ENCODE results near the gene GALNTL6.
"Not testable (repeated sequence)": the region's sequence is repeated elsewhere in the genome, so short reads cannot be mapped to it uniquely, and the experiment has no call there.

GALNTL6 gene

DNA sequence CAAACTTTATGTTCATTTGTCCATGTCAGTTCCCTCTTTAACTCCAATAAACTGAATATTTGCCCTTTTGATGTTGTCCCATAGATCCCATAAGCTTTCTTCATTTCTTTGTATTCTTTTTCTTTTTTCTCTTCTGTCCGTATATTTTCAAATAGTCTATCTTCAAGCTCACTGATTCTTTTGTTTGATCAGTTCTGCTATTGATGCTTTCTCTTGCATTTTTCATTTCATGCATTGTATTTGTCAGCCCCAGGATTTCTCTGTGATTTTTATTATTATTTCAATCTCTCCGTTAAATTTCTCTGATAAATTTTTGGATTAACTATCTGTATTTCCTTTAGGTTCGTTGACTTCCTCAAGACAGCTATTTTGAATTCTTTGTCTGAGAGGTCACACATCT lies 1082.5 kb downstream of the GALNTL6 start:
- no peak for DNase-seq

DNA sequence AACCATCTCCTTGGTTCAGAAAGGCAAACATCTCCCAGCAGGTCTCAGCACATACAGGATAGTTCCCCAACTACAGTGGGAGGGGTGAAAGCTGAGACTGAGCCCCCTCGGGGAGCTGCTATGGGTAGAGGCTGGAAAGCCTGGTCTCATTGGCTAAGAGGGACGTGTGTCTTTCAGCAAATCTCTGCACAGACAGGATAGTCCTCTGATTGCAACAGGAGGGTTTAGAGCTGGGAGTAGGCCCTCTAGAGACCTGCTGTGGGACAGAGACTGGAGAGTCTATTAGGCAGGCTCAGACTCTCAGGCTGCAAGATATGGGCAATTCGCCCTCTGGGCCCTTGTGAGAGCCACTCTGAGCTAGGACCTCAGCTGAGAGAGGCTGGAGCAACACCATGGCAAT lies 1083.8 kb downstream of the GALNTL6 start:
- no peak for DNase-seq

DNA sequence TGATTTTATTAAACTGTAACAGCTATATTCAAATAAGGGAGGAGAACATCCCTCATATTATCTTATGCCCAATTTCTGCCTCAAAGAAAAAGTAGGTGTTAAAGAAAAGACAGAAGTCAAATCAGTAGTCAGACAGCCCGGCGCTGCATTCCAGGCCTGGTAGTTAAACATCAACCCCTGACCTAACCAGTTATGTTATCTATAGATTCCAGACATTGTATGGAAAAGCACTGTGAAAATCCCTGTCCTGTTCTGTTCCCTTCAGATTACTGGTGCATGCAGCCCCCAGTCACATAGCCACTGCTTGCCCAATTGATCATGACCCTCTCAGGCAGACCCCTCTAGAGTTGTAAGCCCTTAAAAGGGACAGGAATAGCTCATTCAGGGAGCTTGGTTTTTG lies 1085.5 kb downstream of the GALNTL6 start:
- DNase-seq = no peak

- DNase-seq = no peak
Measured at GRCh38 chr4:172899861-172900260, 1086.7 kb downstream of the GALNTL6 start.

DNA sequence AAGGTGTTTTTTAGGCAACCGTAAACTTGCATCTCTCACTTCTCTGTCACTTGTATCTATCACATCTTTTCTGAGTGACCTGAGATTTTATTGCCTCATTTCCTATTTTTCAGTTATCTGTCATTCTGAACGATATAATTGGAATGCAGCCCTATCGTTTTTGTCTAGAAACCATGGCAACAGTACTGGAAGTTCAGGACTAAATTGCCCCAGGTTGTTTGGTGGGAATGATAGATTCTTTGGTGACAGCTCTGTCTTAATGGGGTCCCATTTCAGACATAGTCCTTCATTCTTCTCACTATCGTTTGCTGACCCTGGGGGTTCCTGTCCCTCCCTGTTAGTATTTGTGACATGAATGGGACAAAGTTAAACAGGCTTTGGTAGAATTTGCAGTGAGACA lies 1087.7 kb downstream of the GALNTL6 start:
- DNase-seq = no peak

DNA sequence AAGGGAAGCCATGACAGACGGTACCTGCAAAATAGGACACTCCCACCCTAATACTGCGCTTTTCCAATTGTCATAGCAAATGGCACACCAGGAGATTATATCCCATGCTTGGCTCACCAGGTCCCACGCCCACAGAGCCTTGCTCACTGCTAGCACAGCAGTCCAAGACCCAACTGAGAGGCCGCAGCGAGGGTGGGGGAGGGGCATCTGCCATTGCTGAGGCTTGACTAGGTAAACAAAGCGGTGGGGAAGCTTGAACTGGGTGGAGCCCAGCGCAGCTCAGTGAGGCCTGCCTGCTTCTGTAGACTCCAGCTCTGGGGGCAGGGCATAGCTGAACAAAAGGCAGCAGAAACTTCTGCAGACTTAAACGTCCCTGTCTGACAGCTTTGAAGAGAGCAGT lies 1099.3 kb downstream of the GALNTL6 start:
- DNase-seq = not testable (repeated sequence)

DNA sequence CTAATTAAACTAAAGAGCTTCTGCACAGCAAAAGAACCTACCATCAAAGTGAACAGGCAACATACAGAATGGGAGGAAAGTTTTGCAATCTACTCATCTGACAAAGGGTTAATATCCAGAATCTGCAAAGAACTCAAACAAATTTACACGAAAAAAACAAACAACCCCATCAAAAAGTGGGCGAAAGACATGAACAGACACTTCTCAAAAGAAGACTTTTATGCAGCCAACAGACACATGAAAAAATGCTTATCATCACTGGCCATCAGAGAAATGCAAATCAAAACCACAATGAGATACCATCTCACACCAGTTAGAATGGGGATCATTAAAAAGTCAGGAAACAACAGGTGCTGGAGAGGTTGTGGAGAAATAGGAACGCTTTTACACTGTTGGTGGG lies 1104.2 kb downstream of the GALNTL6 start:
- not testable (repeated sequence) for DNase-seq

- no peak for DNase-seq
Measured at GRCh38 chr4:172919269-172919668, 1106.1 kb downstream of the GALNTL6 start.

DNA sequence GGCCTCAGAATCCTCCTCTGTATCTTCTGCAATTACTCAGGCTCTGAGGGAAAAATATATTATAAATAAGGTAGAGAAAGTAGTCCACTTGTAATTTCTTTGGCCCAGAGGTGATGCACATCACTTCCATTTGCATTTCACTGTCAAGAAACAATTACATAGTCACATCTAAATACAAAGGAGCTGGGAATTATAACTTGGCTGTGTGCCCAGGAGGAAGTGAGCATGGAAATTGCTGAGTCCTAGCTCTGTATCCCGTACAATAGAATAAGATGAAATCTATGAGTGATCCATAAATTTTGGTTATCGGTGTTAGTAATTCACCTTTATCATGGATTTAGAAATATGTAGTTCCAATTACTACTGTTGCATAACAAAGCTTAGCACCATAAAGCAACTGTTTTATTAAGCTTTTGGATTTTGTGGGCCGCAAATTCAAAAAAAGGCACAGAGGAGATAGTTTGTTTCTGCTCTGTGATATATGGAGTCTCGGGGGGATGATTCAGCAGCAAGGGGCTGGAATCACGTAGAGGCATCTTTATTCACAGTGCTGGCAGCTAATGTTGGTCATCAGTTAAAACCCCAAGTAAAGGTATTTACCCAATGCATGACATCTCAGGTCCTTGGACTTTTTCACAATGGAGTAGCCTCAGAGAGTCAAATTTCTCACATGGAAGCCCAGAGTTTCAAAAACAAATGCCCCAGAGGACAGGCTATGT lies 1114.1 kb downstream of the GALNTL6 start:
- no peak for DNase-seq

- no peak for DNase-seq
Measured at GRCh38 chr4:172928347-172928746, 1115.1 kb downstream of the GALNTL6 start.

DNA sequence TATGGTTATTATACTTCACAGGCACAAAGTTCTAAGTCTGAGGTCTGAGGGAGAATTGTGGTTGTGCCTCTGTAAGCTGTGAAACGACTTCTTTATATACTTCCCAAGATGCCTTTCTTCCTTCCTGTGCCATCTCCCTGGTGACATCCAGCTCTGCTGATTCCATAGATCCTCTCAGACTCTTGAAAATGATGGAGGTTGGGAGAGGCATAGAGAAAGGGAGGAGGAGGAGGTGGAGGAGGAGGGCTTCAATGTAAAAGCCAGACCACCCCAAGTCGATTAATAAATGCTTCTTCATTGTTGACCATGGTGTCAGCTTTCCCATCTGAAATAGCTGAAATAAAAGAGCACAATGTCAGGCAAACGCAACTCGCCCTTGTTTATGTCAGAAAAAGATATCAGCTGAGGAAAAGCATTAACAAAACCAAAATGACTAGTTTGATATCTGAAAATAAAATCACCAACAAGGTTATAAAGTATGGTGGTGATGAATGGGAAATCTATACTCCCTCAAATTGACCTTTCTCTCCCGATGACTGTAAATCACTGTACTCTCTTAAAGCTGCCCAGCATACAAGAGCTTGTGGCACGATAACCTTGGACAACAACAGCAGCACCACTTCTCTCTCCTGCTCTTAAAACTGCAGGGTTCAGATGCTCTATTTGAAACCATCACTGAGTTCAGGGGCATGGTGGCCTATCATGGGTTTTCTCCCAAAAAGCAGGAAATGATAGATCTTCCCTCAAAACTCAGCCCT lies 1125.0 kb downstream of the GALNTL6 start:
- no peak for DNase-seq

DNA sequence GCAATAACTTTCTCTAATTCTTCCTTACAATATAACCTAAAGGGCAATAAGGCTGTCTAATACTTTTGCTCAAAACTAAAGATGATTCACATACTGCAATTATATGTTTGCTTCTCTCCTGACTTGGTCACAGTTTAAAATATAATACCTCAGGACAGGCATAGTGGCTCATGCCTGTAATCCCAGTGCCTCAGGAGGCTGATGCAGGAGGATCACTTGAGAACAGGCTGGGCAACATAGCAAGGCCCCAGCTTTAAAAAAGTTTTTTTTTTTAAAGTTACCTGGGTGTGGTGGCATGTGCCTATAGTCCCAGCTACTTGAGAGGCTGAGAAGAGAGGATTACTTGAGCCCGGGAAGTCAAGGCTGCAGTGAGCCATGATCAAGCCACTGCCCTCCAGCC lies 1125.7 kb downstream of the GALNTL6 start:
- no peak for DNase-seq

GRCh38 chr4:172942840-172943239 lies 1129.6 kb downstream of the GALNTL6 start:
- no peak for DNase-seq

DNA sequence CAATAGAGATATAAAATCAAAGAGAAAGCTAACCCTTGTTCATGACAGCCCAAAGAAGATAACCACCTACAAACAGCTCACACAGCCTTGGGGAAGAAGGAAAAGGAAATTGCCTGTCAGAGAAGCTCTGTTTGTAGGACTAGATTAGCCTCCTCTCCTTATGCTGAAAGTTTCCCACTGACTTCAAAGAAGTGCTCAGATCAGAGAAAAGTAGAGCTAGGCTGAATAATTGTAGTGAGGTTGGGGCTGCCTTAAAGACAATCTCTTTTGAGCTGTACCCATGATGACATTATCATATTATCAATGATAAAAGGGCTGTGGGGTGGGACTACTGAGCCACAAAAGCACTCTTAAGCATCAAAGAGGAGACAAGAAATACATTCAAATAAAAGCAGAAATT lies 1132.4 kb downstream of the GALNTL6 start:
- DNase-seq = no peak

DNA sequence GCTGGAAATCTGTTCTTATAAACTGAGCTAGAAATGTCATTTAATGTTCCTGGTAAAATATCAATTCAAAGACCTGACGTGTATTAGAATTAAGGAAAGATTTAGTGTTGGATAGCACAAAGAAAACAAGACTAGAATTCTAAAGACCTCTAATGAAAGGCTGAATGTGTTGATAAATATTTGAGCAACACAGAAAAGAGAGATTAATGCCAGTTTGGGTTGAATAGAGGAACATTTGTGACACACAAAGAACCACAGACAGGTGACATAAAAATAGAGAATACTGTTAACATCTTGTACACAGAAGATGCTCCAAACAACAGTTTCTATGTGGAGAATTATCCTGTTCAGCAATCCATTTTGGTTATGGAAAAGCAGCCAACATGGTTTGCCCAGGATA lies 1133.3 kb downstream of the GALNTL6 start:
- no peak for DNase-seq

DNA sequence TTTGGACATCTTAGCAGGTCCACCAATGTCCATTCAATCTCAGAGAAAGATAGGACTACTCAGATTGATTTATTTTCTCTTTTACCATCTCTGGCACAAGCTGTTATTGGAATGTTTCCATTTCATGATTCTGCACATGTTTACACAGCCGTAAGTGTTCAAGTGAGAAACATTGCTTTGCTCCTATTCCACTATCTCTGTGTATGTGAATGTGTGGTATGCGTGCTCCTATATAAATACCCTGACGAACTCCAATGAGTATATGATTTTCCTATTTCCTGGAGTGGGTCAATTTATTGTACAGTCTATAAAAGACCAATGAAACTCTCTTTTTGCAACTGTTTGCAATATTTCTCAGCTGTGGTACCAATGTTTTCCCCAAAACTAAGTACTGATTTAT lies 1134.4 kb downstream of the GALNTL6 start:
- DNase-seq = no peak

GRCh38 chr4:172950990-172951389 lies 1137.8 kb downstream of the GALNTL6 start:
- no peak for DNase-seq

GRCh38 chr4:172951679-172952451 lies 1138.7 kb downstream of the GALNTL6 start:
- DNase-seq = no peak

GRCh38 chr4:172953896-172954568 lies 1140.8 kb downstream of the GALNTL6 start:
- no peak for DNase-seq

DNA sequence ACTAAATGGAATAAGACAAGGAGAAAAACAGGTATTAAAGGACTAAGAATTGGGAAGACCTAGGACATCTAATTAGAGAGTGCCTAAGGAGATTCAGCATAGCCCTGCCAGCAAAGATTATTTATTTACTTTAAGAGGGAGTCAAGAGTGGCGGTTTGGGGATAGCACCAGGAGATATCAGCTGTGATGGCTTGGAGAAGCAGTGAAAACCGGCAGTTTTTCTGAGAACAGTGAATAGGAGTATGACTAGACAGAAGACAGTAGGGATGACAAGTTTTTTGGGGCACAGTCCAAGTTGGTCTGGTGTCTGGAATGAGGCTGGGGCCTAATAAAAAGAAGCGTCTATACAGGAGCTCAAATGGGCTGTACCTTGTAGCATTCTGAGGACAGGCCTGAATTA lies 1143.1 kb downstream of the GALNTL6 start:
- DNase-seq = not testable (repeated sequence)

DNA sequence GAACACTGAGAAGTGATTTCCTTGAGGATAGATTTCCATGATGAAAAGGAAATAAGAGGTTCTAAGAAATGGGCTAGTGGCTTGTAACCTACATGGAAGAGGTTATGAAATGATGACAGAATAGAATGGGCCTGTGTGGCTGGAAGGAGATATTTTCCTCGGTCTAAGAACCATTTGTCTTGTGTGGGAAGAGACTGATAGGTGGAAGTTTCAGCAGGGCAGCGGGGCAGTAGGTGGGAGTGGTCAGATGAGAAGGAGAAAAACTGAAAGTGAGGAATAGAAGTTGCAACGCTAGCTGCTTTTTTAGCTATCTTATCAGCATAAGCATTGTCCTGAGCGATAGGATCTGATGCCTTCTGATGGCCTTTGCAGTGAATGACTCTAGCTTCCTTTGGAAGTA lies 1144.0 kb downstream of the GALNTL6 start:
- no peak for DNase-seq

DNA sequence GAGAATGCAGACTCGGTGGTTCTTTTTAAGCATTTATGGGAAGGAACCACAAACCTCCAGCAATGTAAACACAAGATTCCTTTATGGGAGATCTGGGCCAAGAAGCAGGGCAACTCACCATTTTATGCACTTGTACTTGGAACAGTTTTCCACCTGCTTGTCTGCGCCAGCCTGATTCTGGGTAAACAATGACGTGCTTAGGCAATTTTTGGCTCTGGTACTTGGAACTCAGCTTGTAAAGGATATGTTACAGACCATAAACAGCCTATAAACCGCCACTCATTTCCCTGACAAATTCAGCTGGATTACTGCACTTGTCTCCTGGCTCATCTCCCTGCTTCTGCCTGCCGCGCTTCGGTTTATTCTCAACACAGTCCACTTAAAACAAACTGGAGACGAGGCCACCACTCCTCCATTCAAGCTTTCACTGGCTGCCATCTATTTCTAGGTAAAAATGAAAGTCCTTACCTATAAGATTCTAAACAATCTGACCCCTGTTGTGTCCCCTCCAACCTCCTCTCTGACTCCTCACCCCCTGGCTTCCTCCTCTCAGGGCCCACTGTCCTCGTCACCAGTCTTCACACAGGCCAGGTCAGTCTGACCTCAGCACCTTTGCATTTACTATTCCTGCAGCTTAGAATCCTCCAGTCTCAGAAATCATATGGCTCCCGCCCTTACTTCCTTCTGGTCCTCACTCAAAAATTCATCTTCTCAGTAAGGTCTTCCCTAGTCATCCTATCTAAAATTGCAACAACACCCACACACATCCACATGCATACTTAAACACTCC lies 1149.6 kb downstream of the GALNTL6 start:
- no peak for DNase-seq
